Kidney (tissue), 14 donors: Measurements from ENCODE around the gene OBSCN. TPM values are rescaled to one million over a fixed set of nuclear protein-coding genes. Genes with fewer than 3 reads are reported as not detected.

Experiments used
- DNase-seq, 5 donors: peaks; one replicate each; pipeline ENCODE4 v3.0.0-alpha.2; 2013 to 2020
- FAIRE-seq: peaks from 2 replicates; lab custom pipeline; 2012; peaks lifted over from hg19 to GRCh38; lab: Jason Lieb, UNC
- H3K27ac ChIP-seq, 2 donors: one replicate each; pipeline ENCODE4 v1.7.0; 2013; ENCODE audit warnings: low read depth in 2 of 2, low read length in 2 of 2, inconsistent platforms in 1 of 2
- H3K27me3 ChIP-seq: one replicate; pipeline ENCODE4 v1.7.1; 2013; ENCODE audit warnings: low read length, inconsistent platforms; ENCODE audit not compliant: control insufficient read depth, insufficient read depth
- H3K36me3 ChIP-seq, 3 donors: one replicate each; pipeline versions ENCODE4 v1.7.0 to v1.7.1; 2013; ENCODE audit warnings: low read length in 3 of 3, control low read depth in 1 of 3, inconsistent platforms in 1 of 3; ENCODE audit not compliant: insufficient read depth in 3 of 3, control insufficient read depth in 2 of 3
- H3K4me1 ChIP-seq, 3 donors: one replicate each; pipeline versions ENCODE4 v1.7.0 to v1.7.1; 2013; ENCODE audit warnings: low read length in 3 of 3, inconsistent platforms in 1 of 3, low read depth in 1 of 3; ENCODE audit not compliant: control insufficient read depth in 2 of 3, insufficient read depth in 2 of 3
- H3K4me3 ChIP-seq, 3 donors: one replicate each; pipeline versions ENCODE4 v1.7.0 to v1.8.1; 2013; ENCODE audit warnings: low read length in 3 of 3, control low read depth in 1 of 3, inconsistent platforms in 1 of 3
- H3K9ac ChIP-seq, 3 donors: one replicate each; pipeline versions ENCODE4 v1.7.0 to v1.7.1; 2013; ENCODE audit warnings: low read length in 3 of 3, control low read depth in 1 of 3, inconsistent platforms in 1 of 3
- H3K9me3 ChIP-seq, 3 donors: one replicate each; pipeline versions ENCODE4 v1.7.0 to v1.7.1; 2013; ENCODE audit warnings: low read length in 3 of 3, control low read depth in 1 of 3, inconsistent platforms in 1 of 3; ENCODE audit not compliant: control insufficient read depth in 2 of 3, insufficient read depth in 1 of 3
- intact Hi-C: fragments of 100-400 bp; cut with DNase I; formaldehyde crosslinking; loops from one replicate; pipeline ENCODE4 v1.11.1; 2022
- polyA plus RNA-seq: library from polyadenylated mRNA; stranded (reverse); fragments of 350-450 nt; fragmentation: Illumina TruSeq; extraction: RNeasy Lipid Tissue Mini Kit (QIAGEN cat#74804); gene quantifications from one replicate; pipeline ENCODE4 v1.2.3, GENCODE V29; 2014; ENCODE audit warnings: low read depth, low replicate concordance; ENCODE audit not compliant: insufficient read depth
- total RNA-seq: library from RNA; stranded (reverse); fragmentation: NEBNext Ultra II Directional; extraction: Animal tissue kit (Norgen Biotek cat#: 25700); gene quantifications from one replicate; pipeline ENCODE4 v1.2.1, GENCODE V29; 2021
- TF ChIP-seq, protein P1 (sequence below): IDR thresholded peaks from 3 replicates; pipeline ENCODE4 v1.5.1; 2012; ENCODE audit warnings: mild to moderate bottlenecking, moderate library complexity, borderline replicate concordance; ENCODE audit not compliant: insufficient read depth; ENCODE audit errors: extremely low read depth
- donor health status: control.
- donor health status: control.
- donor health status: control.
- donor health status: control.
- donor health status: control.
- donor health status: DM: yes; HTN: yes; CAD: no.
- donor health status: Normal renal cell carcinoma (clear cell type).

The OBSCN gene
- total and polyA plus RNA-seq, 2 donors from 2014 or later: 14.5 to 30.0 TPM

DNA sequence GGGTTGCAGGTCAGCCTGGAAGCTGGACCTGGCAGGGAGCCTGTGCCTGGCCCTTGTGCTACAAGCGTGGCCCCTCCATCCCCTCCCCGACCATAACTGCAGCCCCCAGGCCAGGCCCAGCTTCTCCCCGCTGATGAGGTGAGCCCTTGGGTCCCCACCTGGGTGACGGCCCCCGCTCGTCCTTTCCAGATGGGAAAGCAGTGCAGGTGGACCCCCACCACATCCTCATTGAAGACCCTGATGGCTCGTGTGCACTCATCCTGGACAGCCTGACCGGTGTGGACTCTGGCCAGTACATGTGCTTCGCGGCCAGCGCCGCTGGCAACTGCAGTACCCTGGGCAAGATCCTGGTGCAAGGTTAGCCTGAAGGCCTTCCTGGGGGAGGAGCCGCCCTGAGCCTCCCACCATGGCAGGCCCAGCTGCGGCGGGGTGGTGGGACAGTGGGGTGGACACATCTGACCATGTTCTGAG lies 141.9 kb downstream of the OBSCN start:
- Histone ChIP-seq H3K9ac (no peak overlapping the region), H3K27ac (no peak overlapping the region), H3K27me3 (no peaks in the 10 kb centered on the region), H3K9me3 (no peaks in the 10 kb centered on the region), H3K4me3 (no peak overlapping the region), H3K4me1 (no peaks in the 10 kb centered on the region), H3K36me3 (no peaks in the 10 kb centered on the region)
- intact Hi-C loops: no loop called here
- FAIRE-seq (no peak), DNase-seq (peak in 2 of 5 donors; percentile 20 to 68)
- TF ChIP-seq, protein P1, sequence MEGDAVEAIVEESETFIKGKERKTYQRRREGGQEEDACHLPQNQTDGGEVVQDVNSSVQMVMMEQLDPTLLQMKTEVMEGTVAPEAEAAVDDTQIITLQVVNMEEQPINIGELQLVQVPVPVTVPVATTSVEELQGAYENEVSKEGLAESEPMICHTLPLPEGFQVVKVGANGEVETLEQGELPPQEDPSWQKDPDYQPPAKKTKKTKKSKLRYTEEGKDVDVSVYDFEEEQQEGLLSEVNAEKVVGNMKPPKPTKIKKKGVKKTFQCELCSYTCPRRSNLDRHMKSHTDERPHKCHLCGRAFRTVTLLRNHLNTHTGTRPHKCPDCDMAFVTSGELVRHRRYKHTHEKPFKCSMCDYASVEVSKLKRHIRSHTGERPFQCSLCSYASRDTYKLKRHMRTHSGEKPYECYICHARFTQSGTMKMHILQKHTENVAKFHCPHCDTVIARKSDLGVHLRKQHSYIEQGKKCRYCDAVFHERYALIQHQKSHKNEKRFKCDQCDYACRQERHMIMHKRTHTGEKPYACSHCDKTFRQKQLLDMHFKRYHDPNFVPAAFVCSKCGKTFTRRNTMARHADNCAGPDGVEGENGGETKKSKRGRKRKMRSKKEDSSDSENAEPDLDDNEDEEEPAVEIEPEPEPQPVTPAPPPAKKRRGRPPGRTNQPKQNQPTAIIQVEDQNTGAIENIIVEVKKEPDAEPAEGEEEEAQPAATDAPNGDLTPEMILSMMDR: no peak

- no peak overlapping the region for H3K27ac ChIP-seq
- no peak for FAIRE-seq
- intact Hi-C loops: no loop called here
- no peaks in the 10 kb centered on the region for H3K36me3 ChIP-seq
- no peak overlapping the region for H3K4me3 ChIP-seq
- no peaks in the 10 kb centered on the region for H3K27me3 ChIP-seq
- DNase-seq: no peak
- no peak overlapping the region for H3K9ac ChIP-seq
- TF ChIP-seq, protein P1: no peak
- no peaks in the 10 kb centered on the region for H3K9me3 ChIP-seq
- H3K4me1 ChIP-seq: no peaks in the 10 kb centered on the region
These were observed 142.4 kb downstream of the OBSCN start for GRCh38 chr1:228350179-228350742.

DNA sequence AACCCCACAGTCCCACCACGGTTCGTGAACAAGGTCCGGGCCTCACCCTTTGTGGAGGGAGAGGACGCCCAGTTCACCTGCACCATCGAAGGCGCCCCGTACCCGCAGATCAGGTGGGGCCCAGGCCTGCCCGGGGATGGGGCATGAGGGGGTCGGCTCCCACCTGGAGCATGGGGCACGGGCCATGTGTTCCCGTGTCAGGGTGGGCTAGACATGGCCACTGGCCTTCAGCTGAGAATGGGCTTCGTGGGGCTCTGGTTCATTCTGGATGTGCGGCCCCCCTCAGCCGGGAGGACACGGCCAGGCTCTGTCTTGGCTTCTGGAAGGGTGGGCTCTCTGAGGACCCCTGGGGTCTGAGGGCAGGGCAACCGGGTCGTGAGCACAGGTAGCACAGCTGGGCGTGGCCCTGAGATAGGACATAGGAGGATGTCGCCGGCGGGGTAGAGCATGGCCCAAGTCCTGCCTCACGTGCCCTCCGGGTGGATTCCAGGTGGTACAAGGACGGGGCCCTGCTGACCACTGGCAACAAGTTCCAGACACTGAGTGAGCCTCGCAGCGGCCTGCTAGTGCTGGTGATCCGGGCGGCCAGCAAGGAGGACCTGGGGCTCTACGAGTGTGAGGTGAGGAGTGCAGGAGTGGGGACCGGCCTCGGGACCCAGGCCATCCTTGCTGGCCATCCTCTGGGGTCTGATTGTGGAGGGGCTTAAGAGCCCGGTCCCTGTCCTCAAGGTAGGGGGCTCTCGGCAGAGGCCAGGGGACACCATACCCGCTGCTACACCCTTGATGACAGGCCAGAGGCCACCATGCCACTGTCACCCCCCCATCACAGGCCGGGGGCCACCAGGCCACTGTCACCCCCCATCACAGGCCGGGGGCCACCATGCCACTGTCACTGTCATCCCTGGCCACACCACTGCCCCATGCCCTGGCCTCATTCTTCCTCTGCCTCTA lies 143.3 kb downstream of the OBSCN start:
- TF ChIP-seq, protein P1: no peak
- no peaks in the 10 kb centered on the region for H3K27me3 ChIP-seq
- H3K4me1 ChIP-seq: no peaks in the 10 kb centered on the region
- no peaks in the 10 kb centered on the region for H3K9me3 ChIP-seq
- H3K36me3 ChIP-seq: no peaks in the 10 kb centered on the region
- no peak overlapping the region for H3K4me3 ChIP-seq
- FAIRE-seq (no peak), DNase-seq (peak in 2 of 5 donors; percentile 23 to 74)
- no peak overlapping the region for H3K27ac ChIP-seq
- intact Hi-C loops: no loop called here
- H3K9ac ChIP-seq: no peak overlapping the region
